Right lobe of liver (tissue), 4 donors: Measurements from ENCODE around the gene STKLD1.

Experiments used
- CTCF ChIP-seq, 4 donors: fragments of 200-600 bp in 3 of 4; fragments of 450-650 bp in 1 of 4; IDR thresholded peaks; one replicate each; pipeline versions ENCODE4 v1.5.1 to v1.8.0; 2016 to 2022; ENCODE audit warnings: antibody characterized with exemption in 4 of 4, mild to moderate bottlenecking in 2 of 4
- POLR2A ChIP-seq: fragments of 450-650 bp; IDR thresholded peaks from one replicate; pipeline ENCODE4 v1.6.1; 2017; ENCODE audit warnings: antibody characterized with exemption, mild to moderate bottlenecking
- donor health status: DM: no; HTN: no; CAD: no.
- donor health status: DM: no; HTN: no; CAD: no.
- donor health status: DM: no; HTN: yes; CAD: no.

DNA sequence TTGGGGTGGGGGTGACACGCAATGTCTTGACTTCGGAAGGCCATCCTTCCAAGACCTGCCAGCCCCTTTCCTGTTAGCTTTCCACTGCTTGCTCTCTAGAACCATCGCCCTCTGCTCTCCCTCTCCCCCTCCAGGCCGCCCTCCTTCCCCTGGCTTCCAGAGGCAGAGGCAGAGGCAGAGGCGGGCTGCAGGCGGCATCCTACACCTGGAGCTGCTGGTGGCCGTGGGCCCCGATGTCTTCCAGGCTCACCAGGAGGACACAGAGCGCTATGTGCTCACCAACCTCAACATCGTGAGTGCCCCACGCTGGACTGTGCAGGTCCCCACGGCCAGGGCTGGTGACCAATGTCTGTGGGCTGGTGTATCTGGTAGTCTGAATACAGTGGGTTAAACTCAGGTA, 48.0 kb downstream of the STKLD1 start:
- TF ChIP-seq CTCF (IDR thresholded peaks at IDR 0.05), result no peak
- no peak for TF ChIP-seq POLR2A
